C1 segment of cervical spinal cord (tissue), 14 donors: Measurements from ENCODE around the gene HSD17B13.
A peak's percentile ranks its signal among the peaks of the same experiment; 100 is the strongest.
"Not testable (repeated sequence)": the region's sequence is repeated elsewhere in the genome, so short reads cannot be mapped to it uniquely, and the experiment has no call there.

Experiments
- DNase-seq, 14 donors: peaks; one replicate each; lab custom pipeline; 2025; lab: John Stamatoyannopoulos, UW

Gene HSD17B13

DNA sequence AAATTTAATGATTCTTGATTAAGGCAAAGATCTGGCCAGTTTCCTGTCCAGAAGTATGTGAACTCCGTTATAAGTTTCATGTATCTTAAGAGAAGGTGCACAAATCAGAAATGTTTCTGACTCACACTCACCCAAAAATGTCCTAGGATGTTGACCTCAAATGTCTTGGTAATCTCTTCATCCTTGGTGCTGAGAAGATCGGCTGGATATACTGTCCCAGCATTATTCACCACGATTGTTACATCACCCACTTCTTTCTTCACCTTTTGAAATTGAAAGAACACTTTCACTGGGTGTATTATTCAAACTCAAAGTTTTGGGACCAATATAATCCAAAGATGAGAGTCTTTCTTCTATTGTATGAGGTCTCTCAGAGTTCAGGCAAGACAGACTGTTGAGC is 5.7 kb downstream of the HSD17B13 start:
- no peak for DNase-seq

DNA sequence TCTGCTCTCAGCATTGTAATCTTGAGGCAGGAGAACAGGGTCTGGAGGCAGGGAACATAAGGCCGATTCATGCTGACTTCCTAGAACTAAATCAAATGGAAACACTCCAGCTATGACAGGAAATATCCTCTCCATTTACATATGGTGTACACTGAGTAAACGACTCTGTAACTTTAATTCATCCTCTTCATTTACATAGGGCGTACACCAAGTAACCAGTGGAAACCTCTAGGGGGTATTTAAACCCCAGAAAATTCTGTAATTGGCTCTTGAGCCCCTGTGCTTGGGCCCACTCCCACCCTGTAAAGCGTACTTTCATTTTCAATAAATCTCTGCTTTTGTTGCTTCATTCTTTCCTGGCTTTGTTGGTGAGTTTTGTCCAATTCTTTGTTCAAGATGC is 7.7 kb downstream of the HSD17B13 start:
- DNase-seq = not testable (repeated sequence)

DNA sequence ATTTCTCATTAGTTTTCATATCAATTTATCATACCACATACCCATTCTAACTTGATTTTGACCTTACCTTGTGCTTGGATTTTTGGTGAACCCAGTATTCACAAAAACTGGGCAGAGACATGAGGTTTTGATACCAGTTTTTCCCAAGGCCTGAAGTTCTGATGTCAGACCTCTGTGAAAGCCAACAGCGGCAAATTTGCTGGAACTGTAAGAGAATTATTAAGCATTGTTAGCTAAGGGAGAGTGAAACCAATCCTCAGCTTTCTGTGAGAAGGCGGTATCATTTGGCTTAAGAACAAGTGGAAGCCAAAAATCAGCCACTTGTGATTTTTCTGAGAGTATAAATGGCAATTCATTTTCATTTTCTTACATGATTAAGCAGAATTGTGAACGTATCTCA is 8.9 kb downstream of the HSD17B13 start:
- DNase-seq = no peak

DNA sequence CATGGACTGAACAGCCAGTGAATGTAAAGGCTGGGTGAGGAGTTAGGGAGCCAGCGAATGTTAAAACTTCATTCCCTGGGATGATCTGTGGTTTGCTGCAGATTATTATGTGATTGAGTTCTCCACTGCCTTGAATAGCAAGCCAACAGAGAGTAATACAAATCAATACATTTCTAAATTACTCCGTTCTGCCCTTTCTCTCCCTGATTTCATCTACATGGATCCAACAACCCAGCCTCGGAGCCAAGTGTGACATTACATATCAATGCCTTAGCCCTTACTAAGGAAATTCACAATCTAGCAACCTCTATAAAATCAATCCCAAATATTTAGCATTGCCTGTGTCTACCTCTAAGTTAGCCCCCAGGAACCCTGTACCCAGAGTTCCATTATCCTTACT is 11.0 kb downstream of the HSD17B13 start:
- no peak for DNase-seq

DNA sequence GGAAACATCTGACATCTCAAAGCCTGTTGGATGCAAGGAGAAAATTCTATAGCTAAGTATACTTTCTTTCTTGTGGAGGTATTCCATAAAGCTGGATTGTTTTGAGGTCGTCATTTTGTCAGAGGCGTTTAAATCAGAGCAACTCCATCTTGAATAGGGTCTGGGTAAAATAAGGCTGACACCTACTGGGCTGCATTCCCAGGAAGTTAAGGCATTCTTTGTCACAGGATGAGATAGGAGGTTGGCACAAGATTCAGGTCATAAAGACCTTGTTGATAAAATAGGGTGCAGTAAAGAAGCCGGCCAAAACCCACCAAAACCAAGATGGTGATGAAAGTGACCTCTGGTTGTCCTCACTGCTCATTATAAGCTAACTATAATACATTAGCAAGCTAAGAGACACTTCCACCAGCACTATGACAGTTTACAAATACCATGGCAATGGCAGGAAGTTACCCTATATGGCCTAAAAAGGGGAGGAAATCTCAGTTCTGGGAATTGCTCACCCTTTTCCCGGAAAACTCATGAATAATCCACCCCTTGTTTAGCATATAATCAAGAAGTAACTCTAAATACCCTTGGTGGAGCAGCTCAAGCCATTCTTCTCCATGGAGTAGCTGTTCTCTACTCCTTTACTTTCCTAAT is 11.9 kb downstream of the HSD17B13 start:
- DNase-seq = no peak

DNA sequence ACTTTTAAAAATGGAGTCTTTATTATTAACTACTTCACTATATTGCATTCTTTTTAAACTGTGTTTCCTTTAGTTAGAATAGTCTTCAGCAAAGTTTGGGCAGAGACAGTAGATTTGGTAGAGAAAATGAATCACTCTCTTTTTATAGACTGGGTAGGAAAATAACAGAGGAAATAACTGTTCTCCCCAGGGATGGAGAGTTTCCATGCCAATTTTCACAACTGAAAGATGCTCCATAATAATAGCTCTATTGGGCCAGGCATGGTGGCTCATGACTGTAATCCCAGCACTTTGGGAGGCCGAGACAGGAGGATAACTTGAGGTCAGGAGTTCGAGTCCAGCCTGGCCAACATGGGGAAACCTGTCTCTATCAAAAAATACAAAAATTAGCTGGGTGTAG is 13.1 kb downstream of the HSD17B13 start:
- no peak for DNase-seq

DNA sequence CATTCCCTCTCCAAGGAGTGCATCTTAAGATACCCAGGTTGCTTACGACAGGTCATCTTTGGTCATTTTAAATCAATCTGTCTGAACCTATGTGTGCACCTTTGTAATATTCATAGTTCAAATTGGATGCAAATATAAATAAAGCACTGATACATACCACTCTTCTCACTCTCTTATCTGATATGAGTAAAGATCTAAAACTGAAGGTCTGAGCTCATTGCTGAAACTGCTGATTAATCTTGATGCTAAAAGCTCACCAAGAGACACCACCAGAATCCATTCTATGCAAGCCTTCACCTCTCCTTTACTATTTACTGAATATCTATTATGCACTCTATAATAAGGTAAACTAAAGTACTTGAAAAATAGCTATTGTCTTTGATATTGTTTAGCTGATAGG is 16.6 kb downstream of the HSD17B13 start:
- DNase-seq = no peak

DNA sequence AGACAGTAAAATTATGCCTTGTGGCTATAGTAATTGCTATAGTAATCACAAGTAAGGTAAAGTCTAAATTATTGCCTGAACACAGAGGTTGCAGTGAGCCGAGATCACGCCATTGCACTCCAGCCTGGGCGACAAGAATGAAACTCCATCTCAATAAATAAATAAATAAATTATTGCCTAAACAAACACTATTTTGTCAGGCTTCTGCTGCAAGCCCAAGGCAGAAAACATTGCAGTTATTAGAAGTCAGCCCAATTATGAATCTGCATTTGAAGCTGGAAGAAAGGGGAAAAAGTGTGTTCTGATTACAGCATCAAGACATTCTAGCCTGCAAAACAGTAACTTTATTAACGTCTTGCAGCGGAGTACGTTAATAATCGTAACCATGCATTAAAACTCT is 17.1 kb downstream of the HSD17B13 start:
- DNase-seq = no peak

DNA sequence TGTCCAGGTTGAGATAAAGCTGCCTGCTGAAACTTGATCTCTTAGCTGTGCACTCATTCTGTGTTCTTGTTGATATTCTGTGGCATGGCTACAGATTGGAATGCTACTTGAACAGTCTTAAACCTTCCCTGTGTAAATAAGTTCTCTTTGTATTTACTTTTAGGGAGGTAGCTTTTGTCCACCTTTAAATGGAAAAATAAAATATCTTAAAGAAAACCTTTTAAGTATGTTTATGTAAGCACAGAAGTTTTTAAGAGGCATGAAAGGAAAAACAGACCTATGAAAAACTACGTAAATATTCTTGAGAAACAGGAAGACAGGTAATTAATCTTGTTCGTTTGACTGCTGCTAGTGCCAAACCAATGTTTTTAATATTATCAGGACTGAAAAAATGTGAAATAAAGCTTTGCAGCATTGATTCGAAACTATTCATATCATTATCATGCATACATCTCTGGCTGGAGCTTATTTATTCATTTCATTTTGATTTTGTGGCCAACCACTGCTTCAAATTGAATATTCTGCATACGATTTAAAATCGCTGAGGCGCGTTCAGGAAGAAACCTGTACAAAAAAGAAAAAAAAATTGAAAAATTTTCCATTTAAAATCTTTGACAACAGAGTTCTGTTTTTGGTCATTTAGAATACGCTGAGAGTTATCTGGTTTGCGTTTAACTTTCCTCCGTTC is 17.8 kb downstream of the HSD17B13 start:
- DNase-seq = no peak

DNA sequence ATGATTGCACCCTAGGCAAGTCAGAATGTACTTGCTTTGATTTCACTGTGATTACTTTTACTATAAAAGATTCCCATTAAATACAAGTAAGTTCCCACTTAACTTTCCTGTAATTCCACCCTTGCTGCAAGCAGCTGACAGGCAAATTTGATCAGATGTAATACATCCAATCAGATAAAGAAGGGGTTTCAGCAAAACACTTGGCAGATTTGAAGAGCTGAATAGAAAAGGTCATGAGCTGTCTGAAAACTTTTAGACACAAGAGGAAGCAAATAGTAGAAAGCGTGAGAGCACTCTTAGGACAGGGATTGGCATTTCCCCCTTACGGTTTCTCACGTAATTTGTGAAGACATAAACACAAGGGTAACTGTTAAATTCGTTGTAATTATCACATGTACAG is 22.8 kb downstream of the HSD17B13 start:
- DNase-seq = no peak

DNA sequence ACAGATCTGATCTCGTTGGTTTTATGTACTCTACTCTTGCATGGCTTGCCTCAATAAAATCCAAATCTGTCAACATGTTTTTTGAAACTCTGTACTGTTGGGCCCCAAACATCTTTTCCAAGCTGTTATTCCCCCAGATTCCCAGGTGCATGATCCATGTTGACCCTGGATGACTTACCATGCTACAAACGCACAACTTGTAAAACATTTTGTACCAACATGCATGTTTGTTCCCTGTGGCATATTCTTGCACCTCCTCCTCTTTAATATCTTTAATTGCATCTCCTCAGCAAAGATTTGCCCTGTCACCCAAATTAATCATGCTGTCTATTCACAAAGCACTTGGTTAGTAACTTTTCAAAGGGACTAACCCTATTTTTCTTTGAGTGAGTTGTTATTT is 24.3 kb downstream of the HSD17B13 start:
- no peak for DNase-seq

DNA sequence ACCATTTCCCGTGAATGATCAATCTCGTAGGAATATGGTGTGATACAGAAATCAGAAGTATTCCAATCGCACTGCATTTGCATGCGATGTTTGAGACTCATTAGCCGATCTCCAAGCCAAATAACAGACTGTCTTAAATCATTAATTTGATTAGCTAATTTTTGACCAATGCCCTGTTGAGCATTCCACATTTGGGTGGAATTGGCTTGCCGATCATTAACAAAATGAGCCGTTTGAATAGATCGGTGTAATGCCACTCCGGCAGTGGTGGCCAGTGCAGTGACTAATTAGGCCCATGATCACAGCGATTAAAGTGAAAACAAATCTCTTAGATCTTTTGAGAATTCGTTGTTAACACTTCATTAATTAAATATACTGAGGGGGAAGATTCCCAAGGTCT is 27.8 kb downstream of the HSD17B13 start:
- not testable (repeated sequence) for DNase-seq

DNA sequence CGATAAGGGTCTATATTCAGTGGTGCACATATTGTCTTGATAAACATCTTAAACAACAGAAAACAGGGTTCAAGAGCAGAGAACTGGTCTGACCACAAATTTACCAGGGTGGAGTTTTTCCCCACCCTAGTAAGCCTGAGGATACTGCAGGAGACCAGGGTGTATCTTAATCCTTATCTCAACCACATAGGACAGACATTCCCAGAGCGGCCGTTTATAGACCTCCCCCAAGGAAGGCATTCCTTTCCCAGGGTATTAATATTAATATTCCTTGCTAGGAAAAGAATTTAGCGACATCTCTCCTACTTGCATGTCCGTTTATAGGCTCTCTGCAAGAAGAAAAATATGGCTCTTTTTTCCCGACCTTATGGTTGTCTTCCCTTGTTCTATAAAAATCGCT is 28.8 kb downstream of the HSD17B13 start:
- DNase-seq = not testable (repeated sequence)

DNA sequence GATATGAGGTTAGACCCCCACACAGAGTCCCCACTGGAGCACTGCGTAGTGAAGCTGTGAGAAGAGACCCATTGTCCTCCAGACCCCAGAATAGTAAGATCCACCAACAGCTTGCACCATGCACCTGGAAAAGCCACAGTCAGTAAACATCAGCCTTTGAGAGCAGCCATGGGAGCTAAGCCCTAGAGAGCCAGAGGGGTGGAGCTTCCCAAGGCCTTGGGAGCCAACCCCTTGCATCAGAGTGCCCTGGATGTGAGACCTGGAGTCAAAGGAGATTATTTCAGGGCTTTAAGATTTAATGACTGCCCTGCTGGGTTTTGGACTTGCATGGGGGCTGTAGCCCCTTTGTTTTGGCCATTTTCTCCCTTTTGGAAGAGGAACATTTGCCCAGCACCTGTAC is 35.7 kb downstream of the HSD17B13 start:
- no peak for DNase-seq

DNA sequence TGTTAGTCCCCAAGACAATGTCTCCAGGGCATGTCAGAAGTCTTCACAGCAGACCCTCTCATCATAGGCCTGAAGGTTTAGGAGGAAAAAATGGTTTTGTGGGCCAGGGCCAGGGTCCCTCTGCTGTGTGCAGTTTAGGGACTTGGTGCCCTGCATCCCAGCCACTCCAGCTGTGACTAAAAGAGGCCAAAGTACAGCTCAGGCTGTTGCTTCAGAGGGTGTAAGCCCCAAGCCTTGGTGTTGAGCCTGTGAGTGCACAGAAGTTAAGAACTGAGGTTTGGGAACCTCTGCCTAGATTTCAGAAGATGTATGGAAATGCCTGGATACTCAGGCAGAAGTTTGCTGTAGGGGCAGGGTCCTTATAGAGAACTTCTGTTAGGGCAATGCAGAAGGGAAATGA is 38.4 kb downstream of the HSD17B13 start:
- DNase-seq = not testable (repeated sequence)

DNA sequence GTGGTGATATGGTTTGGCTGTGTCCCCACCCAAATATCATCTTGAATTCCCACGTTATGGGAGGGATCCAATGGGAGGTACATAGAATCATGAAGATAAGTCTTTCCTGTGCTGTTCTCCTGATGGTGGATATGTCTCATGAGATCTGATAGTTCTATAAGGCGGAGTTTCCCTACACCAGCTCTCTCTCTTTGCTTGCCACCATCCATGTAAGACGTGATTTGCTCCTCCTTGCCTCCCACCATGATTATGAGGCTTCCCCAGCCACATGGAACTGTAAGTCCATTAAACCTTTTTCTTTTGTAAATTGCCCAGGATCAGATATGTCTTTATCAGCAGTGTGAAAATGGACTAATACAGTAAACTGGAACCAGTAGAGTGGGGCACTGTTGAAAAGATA is 39.5 kb downstream of the HSD17B13 start:
- no peak for DNase-seq

DNA sequence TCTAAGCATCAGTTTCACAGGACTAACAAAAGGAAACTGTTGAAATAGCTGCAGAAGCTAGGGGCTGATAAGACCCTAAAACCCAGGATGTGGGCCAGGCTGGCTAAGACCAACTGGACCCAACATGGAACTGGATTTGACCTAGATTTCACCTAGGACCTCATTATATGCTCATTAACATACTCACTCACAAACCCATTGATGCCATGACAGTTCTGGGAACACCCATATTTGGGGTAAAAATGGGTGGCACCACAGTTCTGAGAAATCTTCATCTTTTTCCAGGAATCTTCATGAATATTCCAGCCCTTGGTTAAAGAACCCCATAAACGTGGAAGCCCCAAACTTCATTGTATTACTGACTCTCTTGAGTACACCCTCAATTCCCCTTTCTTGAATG is 41.1 kb downstream of the HSD17B13 start:
- DNase-seq = no peak

DNA sequence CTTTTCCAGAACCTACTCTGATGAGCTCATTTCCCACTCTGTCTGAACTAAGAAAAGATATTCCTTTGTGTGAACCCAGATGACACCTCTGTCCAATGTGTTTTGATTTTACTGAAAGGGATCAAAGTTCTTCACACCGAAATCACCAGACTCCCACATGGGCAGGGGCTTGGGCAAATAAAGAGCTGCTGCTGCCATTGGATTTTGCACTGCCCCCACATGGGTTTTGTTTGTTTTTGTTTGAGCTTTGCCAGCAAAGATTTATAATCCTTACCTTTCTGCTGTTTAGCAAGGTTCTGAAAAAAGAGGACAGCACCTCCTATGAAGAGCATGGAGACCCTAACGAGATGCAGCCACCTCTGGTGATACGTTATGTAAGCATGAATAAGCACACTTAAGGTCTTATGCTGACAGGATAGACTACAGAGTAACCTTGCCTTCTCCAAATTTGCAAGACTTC is 44.3 kb downstream of the HSD17B13 start:
- no peak for DNase-seq

DNA sequence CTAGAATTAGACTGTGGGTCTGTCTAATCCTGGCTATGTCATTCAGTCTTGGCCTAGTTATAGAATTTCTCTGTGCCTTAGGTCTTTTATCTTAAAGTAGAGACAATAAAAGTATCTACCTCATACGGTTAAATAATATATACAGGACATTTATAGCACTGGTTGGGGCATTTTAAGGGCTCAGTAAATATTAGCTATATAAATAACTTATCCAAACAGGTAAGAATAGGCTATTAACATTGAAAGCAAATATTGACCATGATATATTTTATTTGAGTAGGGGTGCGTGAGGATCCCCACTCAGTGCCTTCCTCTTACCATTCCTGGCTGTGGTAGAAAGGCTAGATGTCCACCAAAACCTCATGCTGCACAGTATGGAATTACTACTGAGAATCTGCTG is 47.4 kb downstream of the HSD17B13 start:
- no peak for DNase-seq

DNA sequence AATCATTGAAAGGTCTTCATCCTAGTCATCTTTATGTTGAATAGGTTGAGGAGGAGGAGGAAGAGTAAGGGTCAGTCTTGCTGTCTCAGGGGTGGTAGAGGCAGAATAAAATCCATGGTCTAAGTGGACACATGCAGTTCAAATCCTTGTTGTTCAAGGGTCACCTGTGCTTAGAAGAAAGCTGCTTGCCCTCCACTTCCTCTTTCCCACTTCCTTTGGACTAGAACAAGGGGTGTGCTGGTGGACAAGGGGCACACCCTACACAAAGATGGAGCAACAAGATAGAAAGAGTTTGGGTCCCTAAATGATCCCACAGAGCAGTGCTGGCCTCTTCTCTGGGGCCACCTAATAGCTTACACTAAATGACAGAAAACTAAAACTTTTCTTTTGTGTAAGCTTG is 47.9 kb downstream of the HSD17B13 start:
- no peak for DNase-seq

DNA sequence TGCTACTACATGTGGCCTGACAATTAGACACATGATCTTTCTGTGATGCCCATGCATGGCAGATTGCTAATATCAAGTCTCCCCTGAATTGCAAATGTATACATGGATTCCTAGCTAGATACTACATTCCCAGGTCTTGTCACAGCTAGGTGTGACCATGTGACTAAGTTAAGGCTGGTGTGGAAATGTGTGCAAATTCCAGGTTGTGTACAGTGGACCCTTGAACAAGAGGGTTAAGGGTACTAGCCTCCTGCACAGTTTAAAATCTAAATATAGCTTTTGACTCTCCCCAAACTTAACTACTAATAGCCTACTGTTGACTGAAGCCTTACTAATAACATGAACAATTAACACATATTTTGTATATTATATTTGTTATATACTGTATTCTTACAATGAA is 48.4 kb downstream of the HSD17B13 start:
- no peak for DNase-seq

DNA sequence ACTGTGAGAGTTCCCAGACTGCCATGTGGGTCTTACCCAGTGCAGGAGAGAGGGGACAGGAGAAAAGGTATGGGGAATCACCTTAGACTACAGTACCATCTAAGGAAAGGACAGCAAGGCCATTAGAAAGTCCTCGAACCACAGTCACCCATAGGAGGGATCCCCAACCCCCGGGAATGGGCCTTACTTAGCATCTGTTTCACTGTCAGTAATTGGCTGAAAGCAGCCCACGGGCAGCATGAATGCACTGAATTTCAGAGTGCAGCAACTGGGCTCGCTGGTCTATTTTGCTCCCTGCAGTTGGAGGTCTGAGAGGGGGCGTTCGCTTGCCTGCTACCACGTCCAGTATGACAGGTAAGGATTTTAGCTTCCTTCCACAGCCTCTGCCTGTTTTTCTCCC is 51.9 kb downstream of the HSD17B13 start:
- DNase-seq = no peak

DNA sequence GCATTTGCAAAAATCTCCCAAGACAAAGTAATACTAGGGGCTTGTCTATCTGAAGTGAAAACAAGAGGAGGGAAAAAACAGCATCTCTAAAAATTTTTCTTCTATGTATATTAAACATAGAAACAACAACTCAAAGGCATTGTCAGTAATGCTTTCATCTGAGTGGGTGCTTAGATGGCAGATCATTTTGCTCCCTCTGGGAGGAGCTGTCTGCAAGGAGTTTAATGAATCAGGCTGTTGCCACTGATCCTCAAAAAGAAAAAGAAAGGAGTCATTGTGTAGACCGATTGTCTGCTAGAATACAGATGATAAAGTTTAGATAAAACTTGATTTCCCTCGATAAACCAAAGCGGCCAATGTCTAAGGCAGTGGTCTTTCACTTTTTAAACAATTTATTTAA is 52.5 kb downstream of the HSD17B13 start:
- DNase-seq = peak in 2 of 14 donors; percentile 3 to 7

DNA sequence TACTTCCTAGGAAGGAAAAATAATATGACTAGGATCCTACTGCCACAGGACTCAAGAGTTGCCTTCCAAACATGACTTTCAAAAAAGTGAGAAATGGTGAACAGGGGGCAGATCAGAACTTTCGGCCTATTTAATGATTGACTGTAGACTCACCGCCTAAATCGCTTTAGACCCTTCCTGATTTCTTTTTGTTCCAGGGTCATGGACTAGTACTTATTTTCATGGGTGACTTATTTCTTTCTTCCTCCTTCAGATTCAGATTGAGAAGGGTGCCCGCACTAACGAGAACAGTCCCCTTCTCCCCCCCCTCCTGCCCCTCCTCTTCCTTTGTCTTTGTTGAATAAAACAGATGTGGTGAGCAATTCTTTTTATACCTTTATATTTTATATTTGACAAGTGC is 54.3 kb downstream of the HSD17B13 start:
- DNase-seq = no peak
